Spinal cord (tissue), 10 donors: ENCODE results near the gene CWC27. TPM values are rescaled to one million over a fixed set of nuclear protein-coding genes. Genes with fewer than 3 reads are reported as not detected.
"Not testable (repeated sequence)": the region's sequence is repeated elsewhere in the genome, so short reads cannot be mapped to it uniquely, and the experiment has no call there.

ENCODE experiments used
- DNase-seq, 6 donors: peaks; one replicate each; pipeline versions ENCODE4 v3.0.0 to v3.0.0-alpha.2; 2013 to 2015; ENCODE audit warnings: low spot score in 6 of 6, low read depth in 4 of 6
- H3K27ac ChIP-seq: one replicate; pipeline ENCODE4 v1.5.1; 2013; ENCODE audit warnings: low read depth, low read length, control low read depth
- H3K27me3 ChIP-seq: one replicate; pipeline ENCODE4 v1.6.1; 2013; ENCODE audit warnings: low read length; ENCODE audit not compliant: control insufficient read depth, insufficient read depth
- H3K36me3 ChIP-seq: one replicate; pipeline ENCODE4 v1.6.1; 2013; ENCODE audit warnings: low read length; ENCODE audit not compliant: control insufficient read depth, insufficient read depth
- H3K4me1 ChIP-seq: one replicate; pipeline ENCODE4 v1.6.1; 2013; ENCODE audit warnings: low read length; ENCODE audit not compliant: control insufficient read depth, insufficient read depth
- H3K4me3 ChIP-seq: one replicate; pipeline ENCODE4 v1.5.1; 2013; ENCODE audit warnings: low read depth, low read length, control low read depth
- H3K9me3 ChIP-seq: one replicate; pipeline ENCODE4 v1.6.1; 2013; ENCODE audit warnings: low read length; ENCODE audit not compliant: control insufficient read depth, insufficient read depth
- WGBS: methylation state at CpG from one replicate; pipeline ENCODE4 v1.1.5; 2013; ENCODE audit warnings: missing lambda C conversion rate; ENCODE audit not compliant: insufficient coverage; 5-methylcytosine and 5-hydroxymethylcytosine counted together
- polyA plus RNA-seq, 2 donors: library from polyadenylated mRNA; unstranded; fragments of 120-200 nt; gene quantifications; one replicate each; pipeline ENCODE4 v1.2.1, GENCODE V29; 2013; ENCODE audit not compliant: insufficient read length in 2 of 2
- total RNA-seq, 2 donors: library from RNA; depleted of rRNA in 1 of 2; stranded (reverse); fragments of 120-200 nt in 1 of 2; fragments of >200 nt in 1 of 2; gene quantifications; one replicate each; pipeline versions ENCODE4 v1.2.3 to v1.2.4, GENCODE V29; 2013 to 2014
- donor health status: healthy.

CWC27 gene
- total and polyA plus RNA-seq, 4 donors = 18.5 to 30.3 (median 22.0) TPM

DNA sequence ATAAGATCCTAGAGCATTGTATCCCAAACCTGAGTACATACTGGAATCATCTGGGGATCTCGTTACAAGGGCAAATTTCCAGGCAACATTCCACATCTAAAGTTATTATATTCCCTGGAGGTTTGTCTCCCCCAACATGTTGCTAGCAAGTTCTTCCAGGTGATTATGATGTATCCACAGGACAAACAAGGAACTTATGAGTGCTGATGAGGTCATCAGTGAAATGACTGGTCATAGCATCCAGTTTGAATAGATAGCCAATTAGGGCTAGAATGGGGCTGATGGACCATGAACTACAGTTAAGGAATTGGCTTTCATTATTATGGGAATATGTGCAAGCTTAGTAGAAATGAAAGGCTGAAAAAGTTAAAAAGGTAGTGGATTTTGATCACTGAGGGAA, 115.2 kb downstream of the CWC27 start:
- Histone ChIP-seq H3K4me1 (no peaks in the 10 kb centered on the region), H3K9me3 (no peaks in the 10 kb centered on the region), H3K27me3 (no peaks in the 10 kb centered on the region), H3K27ac (no peak overlapping the region), H3K36me3 (no peaks in the 10 kb centered on the region), H3K4me3 (no peak overlapping the region)
- WGBS = no CpG with 5 or more reads among the region's 1 CpG
- no peak for DNase-seq

DNA sequence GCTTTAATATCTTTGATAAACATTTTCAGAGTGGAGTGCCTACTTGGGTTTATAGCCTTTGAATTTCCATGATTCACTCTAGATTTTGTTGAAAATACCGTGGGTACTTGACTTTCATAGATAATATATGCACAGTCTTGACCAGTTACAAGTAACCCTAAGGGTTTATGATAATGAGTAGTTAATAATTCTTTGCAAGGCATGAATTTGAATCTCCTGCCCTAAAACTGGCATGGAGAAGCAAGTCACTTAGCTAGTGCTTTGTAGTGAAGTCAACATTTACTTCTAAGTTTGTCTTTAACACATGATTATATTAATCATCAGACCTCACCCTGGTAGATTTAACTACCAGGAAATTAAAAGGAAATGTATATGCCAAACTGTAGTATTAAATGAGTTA, 115.8 kb downstream of the CWC27 start:
- Histone ChIP-seq H3K36me3 (no peaks in the 10 kb centered on the region), H3K9me3 (no peaks in the 10 kb centered on the region), H3K27ac (no peak overlapping the region), H3K4me3 (no peak overlapping the region), H3K27me3 (no peaks in the 10 kb centered on the region), H3K4me1 (no peaks in the 10 kb centered on the region)
- DNase-seq = no peak
- WGBS = no CpG with 5 or more reads among the region's 1 CpG

DNA sequence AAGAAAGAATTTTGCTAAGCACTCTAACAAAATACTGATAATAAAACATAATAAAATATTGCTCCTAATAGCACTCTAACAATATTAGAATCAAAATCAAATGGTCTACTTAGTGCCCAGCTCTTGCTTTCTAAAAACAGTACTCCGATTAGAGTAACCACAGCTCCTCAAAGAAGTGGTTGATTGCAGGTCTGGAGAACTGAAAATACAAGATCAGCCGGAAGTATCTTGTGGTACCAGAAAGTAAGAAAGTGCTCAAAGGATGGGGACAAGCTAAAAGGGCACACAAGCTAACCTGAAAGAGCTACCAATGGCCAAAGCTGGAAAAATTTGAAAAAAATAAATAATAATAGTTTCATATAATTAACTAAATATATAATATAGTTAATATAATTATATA, 119.2 kb downstream of the CWC27 start:
- H3K27me3 ChIP-seq = no peaks in the 10 kb centered on the region
- no peaks in the 10 kb centered on the region for H3K4me1 ChIP-seq
- no CpG with 5 or more reads among the region's 2 CpGs for WGBS
- H3K9me3 ChIP-seq = no peaks in the 10 kb centered on the region
- no peaks in the 10 kb centered on the region for H3K36me3 ChIP-seq
- DNase-seq = no peak
- no peak overlapping the region for H3K4me3 ChIP-seq
- no peak overlapping the region for H3K27ac ChIP-seq

DNA sequence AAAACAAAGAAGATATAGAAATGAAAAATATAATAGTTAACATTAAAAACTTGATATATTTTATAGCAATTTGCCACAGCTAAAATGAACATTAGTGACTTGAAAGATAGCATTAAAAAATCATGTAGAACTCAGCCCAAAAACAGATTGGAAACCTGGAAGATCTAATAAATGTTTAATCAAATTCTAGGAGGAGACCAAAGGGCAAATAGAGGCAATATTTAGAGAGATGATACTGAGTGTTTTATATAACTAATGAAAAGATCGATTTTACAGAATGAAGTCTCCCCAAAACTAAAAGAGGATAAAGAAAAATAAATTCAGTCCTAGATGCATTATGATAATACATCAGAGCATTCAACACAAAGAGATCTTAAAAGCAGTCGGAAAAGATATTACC, 127.0 kb downstream of the CWC27 start:
- Histone ChIP-seq H3K4me1 (no peaks in the 10 kb centered on the region), H3K27ac (no peak overlapping the region), H3K9me3 (peaks cover 1% of the 10 kb centered on the region), H3K4me3 (no peak overlapping the region), H3K36me3 (no peaks in the 10 kb centered on the region), H3K27me3 (no peaks in the 10 kb centered on the region)
- no CpG with 5 or more reads among the region's 2 CpGs for WGBS
- DNase-seq = no peak

DNA sequence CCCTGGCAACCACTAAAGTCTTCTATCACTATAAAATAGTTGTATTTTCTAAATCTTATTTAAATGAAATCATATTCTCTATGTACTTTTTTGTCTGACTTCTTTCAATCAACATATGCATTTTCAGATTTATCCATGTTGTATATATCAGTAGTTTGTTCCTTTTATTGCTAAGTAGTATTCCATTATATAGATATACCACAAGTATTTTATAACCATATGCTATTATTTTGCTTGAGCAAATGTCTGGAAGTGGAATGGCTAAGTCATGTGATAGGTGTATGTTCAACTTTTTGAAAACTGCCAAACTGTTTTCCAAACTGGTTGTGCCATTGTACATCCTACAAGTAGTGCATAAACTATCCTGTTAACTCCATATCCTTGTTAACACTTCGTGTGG, 131.1 kb downstream of the CWC27 start:
- WGBS = no CpG with 5 or more reads among the region's 1 CpG
- H3K27ac ChIP-seq = no peak overlapping the region
- no peaks in the 10 kb centered on the region for H3K4me1 ChIP-seq
- peaks cover 1% of the 10 kb centered on the region for H3K9me3 ChIP-seq
- no peaks in the 10 kb centered on the region for H3K36me3 ChIP-seq
- no peak for DNase-seq
- no peak overlapping the region for H3K4me3 ChIP-seq
- no peaks in the 10 kb centered on the region for H3K27me3 ChIP-seq

DNA sequence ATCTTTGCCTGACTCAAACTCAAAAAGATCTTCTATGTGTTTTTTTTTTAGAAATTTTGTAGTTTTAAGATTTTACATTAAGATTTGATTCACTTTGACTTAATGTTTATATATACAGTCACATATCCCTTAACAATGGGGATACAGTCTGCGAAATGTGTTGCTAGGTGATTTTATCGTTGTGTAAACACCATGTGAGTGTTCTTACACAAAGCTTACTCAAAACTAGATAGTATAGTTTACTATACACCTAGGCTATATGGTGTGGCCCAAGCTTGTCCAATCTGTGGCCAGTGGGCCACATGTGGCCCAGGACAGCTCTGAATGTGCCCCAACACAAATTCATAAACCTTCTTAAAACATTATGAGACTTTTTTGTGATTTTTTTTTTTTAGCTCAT, 131.9 kb downstream of the CWC27 start:
- H3K4me1 ChIP-seq = no peaks in the 10 kb centered on the region
- no peak overlapping the region for H3K27ac ChIP-seq

DNA sequence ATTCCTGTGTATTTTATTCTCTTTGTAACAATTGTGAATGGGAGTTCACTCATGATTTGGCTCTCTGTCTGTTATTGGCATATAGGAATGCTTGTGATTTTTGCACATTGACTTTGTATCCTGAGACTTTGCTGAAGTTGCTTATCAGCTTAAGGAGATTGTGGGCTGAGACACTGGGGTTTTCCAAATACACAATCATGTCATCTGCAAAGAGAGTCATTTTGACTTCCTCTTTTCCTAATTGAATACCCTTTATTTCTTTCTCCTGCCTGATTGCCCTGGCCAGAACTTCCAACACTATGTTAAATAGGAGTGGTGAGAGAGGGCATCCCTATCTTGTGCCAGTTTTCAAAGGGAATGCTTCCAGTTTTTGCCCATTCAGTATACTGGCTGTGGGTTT, 138.7 kb downstream of the CWC27 start:
- H3K9me3 ChIP-seq, DNase-seq, H3K4me3 ChIP-seq, H3K4me1 ChIP-seq, H3K36me3 ChIP-seq, H3K27me3 ChIP-seq, H3K27ac ChIP-seq: not testable (repeated sequence)

More for the DNA sequence above, 131.9 kb downstream of the CWC27 start:
- no peak for DNase-seq
- Histone ChIP-seq H3K36me3 (no peaks in the 10 kb centered on the region), H3K9me3 (peaks cover 1% of the 10 kb centered on the region), H3K4me3 (no peak overlapping the region), H3K27me3 (no peaks in the 10 kb centered on the region)
- no CpG with 5 or more reads among the region's 2 CpGs for WGBS

DNA sequence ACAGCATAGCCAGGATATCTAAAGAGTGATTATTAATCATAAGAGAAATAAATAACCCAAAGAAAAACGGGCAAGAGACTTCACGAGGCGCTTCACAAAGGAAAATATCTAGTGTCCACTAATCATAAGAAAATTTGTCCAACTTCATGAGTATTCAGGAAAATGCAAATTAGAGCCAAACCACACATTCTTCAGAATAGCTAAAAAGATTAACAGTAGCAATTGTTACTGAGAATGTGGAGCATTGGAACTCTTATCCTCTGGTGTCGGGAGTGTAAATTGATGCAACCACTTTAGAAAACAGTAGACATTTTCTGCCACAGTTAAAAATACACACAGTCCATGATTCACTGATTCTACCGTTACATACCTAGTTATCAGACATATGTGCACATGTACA, 145.7 kb downstream of the CWC27 start:
- no peaks in the 10 kb centered on the region for H3K4me1 ChIP-seq
- DNase-seq = no peak
- no peak overlapping the region for H3K4me3 ChIP-seq
- peaks cover 5% of the 10 kb centered on the region for H3K36me3 ChIP-seq
- H3K9me3 ChIP-seq = peaks cover 3% of the 10 kb centered on the region
- WGBS = no CpG with 5 or more reads among the region's 5 CpGs
- no peaks in the 10 kb centered on the region for H3K27me3 ChIP-seq
- H3K27ac ChIP-seq = no peak overlapping the region

DNA sequence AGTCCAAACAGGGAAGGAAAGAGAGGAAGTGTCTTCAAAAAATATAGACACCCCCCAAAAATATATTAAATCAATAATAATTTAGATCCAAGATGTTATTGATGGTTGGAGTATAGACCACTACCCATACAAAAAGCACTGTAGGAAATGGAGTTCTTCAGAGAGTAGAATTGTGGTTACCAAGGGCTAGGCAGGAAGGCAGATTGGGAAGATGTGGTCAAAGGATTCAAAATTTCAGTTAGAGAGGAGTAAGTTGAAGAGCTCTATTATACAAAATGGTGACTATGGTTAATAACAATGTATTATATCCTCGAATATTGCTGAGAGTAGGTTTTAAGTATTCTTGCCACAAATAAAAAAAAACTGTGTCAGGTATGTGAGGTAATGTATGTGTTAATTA, 149.4 kb downstream of the CWC27 start:
- Histone ChIP-seq H3K4me3 (no peak overlapping the region), H3K9me3 (peaks cover 1% of the 10 kb centered on the region), H3K27me3 (no peaks in the 10 kb centered on the region), H3K4me1 (no peaks in the 10 kb centered on the region), H3K36me3 (peaks cover 3% of the 10 kb centered on the region), H3K27ac (no peak overlapping the region)
- no peak for DNase-seq
- no CpG with 5 or more reads among the region's 1 CpG for WGBS

DNA sequence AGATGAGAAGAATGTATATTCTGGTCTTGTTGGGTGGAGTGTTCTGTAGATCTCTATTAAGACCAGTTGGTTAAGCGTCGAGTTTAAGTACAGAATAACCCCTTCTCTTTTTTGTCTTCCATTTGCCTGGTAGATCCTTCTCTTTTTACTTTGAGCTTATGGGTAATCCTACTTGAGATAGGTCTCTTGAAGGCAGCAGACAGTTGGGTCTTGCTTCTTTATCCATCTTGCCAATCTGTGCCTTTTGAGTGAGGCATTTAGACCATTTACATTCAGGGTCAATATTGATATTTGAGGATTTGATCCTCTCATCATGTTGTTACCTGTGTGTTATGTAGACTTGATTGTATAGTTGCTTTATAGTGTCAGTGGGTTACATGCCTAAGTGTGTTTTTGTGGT, 152.7 kb downstream of the CWC27 start:
- H3K4me3 ChIP-seq = no peak overlapping the region
- H3K27me3 ChIP-seq = no peaks in the 10 kb centered on the region
- H3K27ac ChIP-seq = no peak overlapping the region
- WGBS = no CpG with 5 or more reads among the region's 2 CpGs
- peaks cover 3% of the 10 kb centered on the region for H3K36me3 ChIP-seq
- peaks cover 1% of the 10 kb centered on the region for H3K9me3 ChIP-seq
- no peak for DNase-seq
- no peaks in the 10 kb centered on the region for H3K4me1 ChIP-seq
